Measurements from ENCODE around the gene PNLIP. TPM values are rescaled to one million over a fixed set of nuclear protein-coding genes. Genes with fewer than 3 reads are reported as not detected.

PNLIP gene
- total RNA-seq, 4 donors from 2014 or later: not detected

GRCh38 chr10:116614796-116615195, 69.1 kb downstream of the PNLIP start:
- Histone ChIP-seq H3K27ac (no peak overlapping the region), H3K4me3 (no peak overlapping the region), H3K27me3 (peaks cover 12% of the 10 kb centered on the region), H3K4me1 (no peaks in the 10 kb centered on the region), H3K36me3 (no peaks in the 10 kb centered on the region), H3K9me3 (no peaks in the 10 kb centered on the region)
- WGBS: 35% methylated on average over 2 of the region's 2 CpGs
- no peak for DNase-seq (ENCODE audit: low spot score in 2 of 2)
- TF ChIP-seq, protein P1, sequence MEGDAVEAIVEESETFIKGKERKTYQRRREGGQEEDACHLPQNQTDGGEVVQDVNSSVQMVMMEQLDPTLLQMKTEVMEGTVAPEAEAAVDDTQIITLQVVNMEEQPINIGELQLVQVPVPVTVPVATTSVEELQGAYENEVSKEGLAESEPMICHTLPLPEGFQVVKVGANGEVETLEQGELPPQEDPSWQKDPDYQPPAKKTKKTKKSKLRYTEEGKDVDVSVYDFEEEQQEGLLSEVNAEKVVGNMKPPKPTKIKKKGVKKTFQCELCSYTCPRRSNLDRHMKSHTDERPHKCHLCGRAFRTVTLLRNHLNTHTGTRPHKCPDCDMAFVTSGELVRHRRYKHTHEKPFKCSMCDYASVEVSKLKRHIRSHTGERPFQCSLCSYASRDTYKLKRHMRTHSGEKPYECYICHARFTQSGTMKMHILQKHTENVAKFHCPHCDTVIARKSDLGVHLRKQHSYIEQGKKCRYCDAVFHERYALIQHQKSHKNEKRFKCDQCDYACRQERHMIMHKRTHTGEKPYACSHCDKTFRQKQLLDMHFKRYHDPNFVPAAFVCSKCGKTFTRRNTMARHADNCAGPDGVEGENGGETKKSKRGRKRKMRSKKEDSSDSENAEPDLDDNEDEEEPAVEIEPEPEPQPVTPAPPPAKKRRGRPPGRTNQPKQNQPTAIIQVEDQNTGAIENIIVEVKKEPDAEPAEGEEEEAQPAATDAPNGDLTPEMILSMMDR (IDR thresholded peaks at IDR 0.05): no peak
- TF ChIP-seq POLR2A (IDR thresholded peaks at IDR 0.05): no peak
- TF ChIP-seq EP300 (IDR thresholded peaks at IDR 0.05): no peak
- TF ChIP-seq POLR2AphosphoS5 (IDR thresholded peaks at IDR 0.05): no peak

DNA sequence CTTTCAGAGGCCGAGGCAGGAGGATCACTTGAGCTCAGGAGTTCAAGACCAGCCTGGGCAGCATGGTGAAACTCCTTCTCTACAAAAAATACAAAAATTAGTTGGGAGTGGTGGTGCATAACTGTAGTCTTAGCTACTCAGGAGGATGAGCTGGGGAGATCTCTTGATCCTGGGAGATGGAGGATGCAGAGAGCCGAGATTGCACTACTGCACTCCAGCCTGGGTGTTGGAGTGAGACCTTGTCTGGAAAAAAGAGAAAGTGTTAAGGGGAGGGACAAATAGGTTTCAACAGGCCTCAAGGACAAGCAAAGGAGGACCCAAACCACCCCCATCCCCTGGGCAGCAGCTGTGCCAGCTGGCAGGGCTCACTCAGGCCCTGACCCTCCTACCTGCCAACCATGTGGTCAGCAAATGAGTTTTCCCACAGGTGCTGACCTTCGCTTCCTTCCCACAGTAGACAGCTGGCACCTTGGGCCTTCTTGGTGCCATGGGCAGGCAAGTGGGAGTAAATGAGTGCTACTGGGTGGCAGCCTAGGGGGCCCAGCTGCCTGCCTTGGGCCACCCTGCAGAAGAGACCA, 69.6 kb downstream of the PNLIP start:
- 87% methylated on average over 3 of the region's 3 CpGs for WGBS
- H3K4me1 ChIP-seq: no peaks in the 10 kb centered on the region
- H3K36me3 ChIP-seq: no peaks in the 10 kb centered on the region
- H3K27me3 ChIP-seq: peaks cover 7% of the 10 kb centered on the region
- TF ChIP-seq EP300 (IDR thresholded peaks at IDR 0.05) (no peak), POLR2AphosphoS5 (IDR thresholded peaks at IDR 0.05) (no peak), POLR2A (IDR thresholded peaks at IDR 0.05) (no peak)
- TF ChIP-seq, protein P1 (IDR thresholded peaks at IDR 0.05): no peak
- DNase-seq (ENCODE audit: low spot score in 2 of 2): no peak
- no peak overlapping the region for H3K4me3 ChIP-seq
- H3K9me3 ChIP-seq: no peaks in the 10 kb centered on the region
- H3K27ac ChIP-seq: no peak overlapping the region

Other genes starting within 250 kb of the PNLIP start
- not detected for gene CCDC172, start 221.5 kb upstream of the PNLIP start, total RNA-seq
- 10 to 100 TPM; 27.4 to 53.9 (median 48.8) TPM for gene PNLIPRP3, start 118.1 kb upstream of the PNLIP start, total RNA-seq
- not detected for gene PNLIPRP1, start 45.0 kb downstream of the PNLIP start, total RNA-seq
- not detected for gene PNLIPRP2, start 75.0 kb downstream of the PNLIP start, total RNA-seq
- gene HSPA12A, start 196.6 kb downstream of the PNLIP start, total RNA-seq: 10 to 100 TPM in 3 of 4 donors, 1 to 10 TPM in 1; 9.6 to 26.6 (median 18.2) TPM